ENCODE results near the gene TMEM52.

TMEM52 gene

GRCh38 chr1:1881727-1882126 is 37.4 kb downstream of the TMEM52 start:
- peak overlapping the region; percentile 24 for H3K27ac Mint-ChIP-seq

GRCh38 chr1:1880617-1881312 is 38.3 kb downstream of the TMEM52 start:
- Mint-ChIP-seq H3K9me3 (no peaks in the 10 kb centered on the region), H3K27ac (peak overlapping the region; percentile 88), H3K4me1 (peaks cover 77% of the 10 kb centered on the region), H3K36me3 (no peaks in the 10 kb centered on the region), H3K27me3 (no peaks in the 10 kb centered on the region), H3K4me3 (peak overlapping the region; percentile 50)

More at GRCh38 chr1:1881727-1882126, 37.4 kb downstream of the TMEM52 start:
- Mint-ChIP-seq H3K4me3 (peak overlapping the region; percentile 50), H3K36me3 (peaks cover 2% of the 10 kb centered on the region), H3K4me1 (peaks cover 74% of the 10 kb centered on the region), H3K9me3 (no peaks in the 10 kb centered on the region), H3K27me3 (no peaks in the 10 kb centered on the region)

- Mint-ChIP-seq H3K4me1 (peaks cover 85% of the 10 kb centered on the region), H3K9me3 (no peaks in the 10 kb centered on the region), H3K27me3 (no peaks in the 10 kb centered on the region), H3K27ac (peak overlapping the region; percentile 35), H3K4me3 (no peak overlapping the region), H3K36me3 (peaks cover 3% of the 10 kb centered on the region)
Observed at GRCh38 chr1:1879942-1880341, 39.1 kb downstream of the TMEM52 start.

- H3K36me3 Mint-ChIP-seq: peaks cover 3% of the 10 kb centered on the region
- H3K9me3 Mint-ChIP-seq: no peaks in the 10 kb centered on the region
- peaks cover 81% of the 10 kb centered on the region for H3K4me1 Mint-ChIP-seq
- H3K4me3 Mint-ChIP-seq: no peak overlapping the region
- H3K27me3 Mint-ChIP-seq: no peaks in the 10 kb centered on the region
- H3K27ac Mint-ChIP-seq: peak overlapping the region; percentile 59
Observed at GRCh38 chr1:1877865-1878436, 41.1 kb downstream of the TMEM52 start.

- Mint-ChIP-seq H3K4me1 (peaks cover 82% of the 10 kb centered on the region), H3K27me3 (no peaks in the 10 kb centered on the region), H3K4me3 (peak overlapping the region; percentile 40), H3K9me3 (no peaks in the 10 kb centered on the region), H3K36me3 (peaks cover 7% of the 10 kb centered on the region), H3K27ac (peak overlapping the region; percentile 59)
Observed at GRCh38 chr1:1876335-1876930, 42.6 kb downstream of the TMEM52 start.

GRCh38 chr1:1875932-1876331 is 43.1 kb downstream of the TMEM52 start:
- no peaks in the 10 kb centered on the region for H3K27me3 Mint-ChIP-seq
- peaks cover 9% of the 10 kb centered on the region for H3K36me3 Mint-ChIP-seq
- peak overlapping the region; percentile 40 for H3K4me3 Mint-ChIP-seq
- no peak overlapping the region for H3K27ac Mint-ChIP-seq
- peaks cover 82% of the 10 kb centered on the region for H3K4me1 Mint-ChIP-seq
- H3K9me3 Mint-ChIP-seq: no peaks in the 10 kb centered on the region

GRCh38 chr1:1874901-1875300 is 44.2 kb downstream of the TMEM52 start:
- Mint-ChIP-seq H3K36me3 (peaks cover 11% of the 10 kb centered on the region), H3K4me3 (no peak overlapping the region), H3K9me3 (no peaks in the 10 kb centered on the region), H3K27ac (no peak overlapping the region), H3K27me3 (no peaks in the 10 kb centered on the region), H3K4me1 (peaks cover 86% of the 10 kb centered on the region)

- Mint-ChIP-seq H3K36me3 (peaks cover 14% of the 10 kb centered on the region), H3K4me3 (no peak overlapping the region), H3K27ac (no peak overlapping the region), H3K27me3 (no peaks in the 10 kb centered on the region), H3K9me3 (no peaks in the 10 kb centered on the region), H3K4me1 (peaks cover 80% of the 10 kb centered on the region)
Observed at GRCh38 chr1:1873186-1873585, 45.9 kb downstream of the TMEM52 start.

GRCh38 chr1:1872329-1872994 is 46.6 kb downstream of the TMEM52 start:
- Mint-ChIP-seq H3K4me3 (no peak overlapping the region), H3K9me3 (no peaks in the 10 kb centered on the region), H3K27me3 (no peaks in the 10 kb centered on the region), H3K27ac (peak overlapping the region; percentile 47), H3K36me3 (peaks cover 14% of the 10 kb centered on the region), H3K4me1 (peaks cover 79% of the 10 kb centered on the region)

- no peaks in the 10 kb centered on the region for H3K27me3 Mint-ChIP-seq
Observed at GRCh38 chr1:1869469-1869868, 49.6 kb downstream of the TMEM52 start.

More at GRCh38 chr1:1869469-1869868, 49.6 kb downstream of the TMEM52 start:
- no peaks in the 10 kb centered on the region for H3K9me3 Mint-ChIP-seq
- peaks cover 11% of the 10 kb centered on the region for H3K36me3 Mint-ChIP-seq
- peaks cover 73% of the 10 kb centered on the region for H3K4me1 Mint-ChIP-seq
- H3K4me3 Mint-ChIP-seq: peak overlapping the region; percentile 33
- peak overlapping the region; percentile 63 for H3K27ac Mint-ChIP-seq
